Measurements from ENCODE around the gene EXOC4. TPM values are rescaled to one million over a fixed set of nuclear protein-coding genes. Genes with fewer than 3 reads are reported as not detected.

EXOC4 gene
- total RNA-seq, 1 experiment from 2014 or later, result 75.8 TPM

DNA sequence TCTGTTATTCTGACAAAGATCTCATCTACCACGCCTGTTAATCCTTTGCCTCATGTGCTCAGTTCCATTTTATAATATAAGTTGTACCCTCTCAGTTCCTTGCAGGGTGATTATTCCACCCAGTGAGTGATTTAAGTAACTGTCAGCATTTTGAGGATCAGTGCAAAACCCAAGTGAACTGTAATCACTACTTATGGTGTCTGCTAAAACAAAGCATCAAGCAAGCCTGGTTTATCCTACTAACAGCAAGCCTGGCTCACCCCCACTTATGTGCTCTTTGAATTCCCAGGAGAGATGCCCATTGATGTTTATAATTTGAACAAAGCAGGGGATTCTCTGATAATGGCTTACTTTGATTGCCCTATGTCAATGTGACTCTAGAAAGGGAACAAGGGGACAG lies 687.5 kb downstream of the EXOC4 start:
- Histone ChIP-seq H2BK5ac (ENCODE audit: insufficient read length, low read length) (no peak overlapping the region), H3K79me1 (ENCODE audit: insufficient read depth, low read depth, low read length, poor library complexity, severe bottlenecking) (no peaks in the 10 kb centered on the region), H3K79me2 (ENCODE audit: insufficient read depth, low read length) (no peaks in the 10 kb centered on the region), H3K9ac (ENCODE audit: extremely low read depth, insufficient read length, low read length) (no peak overlapping the region), H3K9me3 (ENCODE audit: control insufficient read depth, low read depth, low read length) (no peaks in the 10 kb centered on the region), H4K8ac (replicated peaks; ENCODE audit: insufficient read length, low read depth, low read length) (no peak overlapping the region), H3K27ac (ENCODE audit: insufficient read length, low read depth, low read length) (no peak overlapping the region), H4K91ac (ENCODE audit: insufficient read length, low read depth, low read length) (no peak overlapping the region), H4K5ac (ENCODE audit: insufficient read length, low read depth, low read length) (no peak overlapping the region), H3T11ph (ENCODE audit: low read length) (no peak overlapping the region), H2BK20ac (ENCODE audit: low read depth, low read length, poor library complexity, severe bottlenecking) (no peak overlapping the region), H3K4me2 (ENCODE audit: insufficient read depth, insufficient read length, low read length) (no peak overlapping the region), H3K23ac (ENCODE audit: insufficient read length, low read depth, low read length) (no peak overlapping the region), H3K23me2 (ENCODE audit: insufficient read length, low read depth, low read length, poor library complexity, severe bottlenecking) (no peaks in the 10 kb centered on the region), H3K27me3 (ENCODE audit: insufficient read depth, low read length) (no peaks in the 10 kb centered on the region), H3K4me1 (ENCODE audit: insufficient read depth, low read length) (no peaks in the 10 kb centered on the region), H2BK15ac (ENCODE audit: low read depth, low read length) (no peak overlapping the region), H4K20me1 (ENCODE audit: control insufficient read depth, insufficient read depth, insufficient read length) (no peaks in the 10 kb centered on the region), H2BK120ac (ENCODE audit: low read depth, low read length, poor library complexity, severe bottlenecking) (no peak overlapping the region), H3K56ac (ENCODE audit: insufficient read length, low read depth, low read length) (no peak overlapping the region), H2AFZ (ENCODE audit: low read length) (no peak overlapping the region), H2BK12ac (ENCODE audit: insufficient read length, low read depth, low read length) (no peak overlapping the region), H3K4ac (ENCODE audit: low read depth, low read length) (no peak overlapping the region), H2AK5ac (ENCODE audit: insufficient read length, low read length) (no peak overlapping the region), H3K14ac (ENCODE audit: insufficient read depth, low read length) (no peak overlapping the region), H3K18ac (ENCODE audit: insufficient read length, low read depth, low read length) (no peak overlapping the region)
- H3K36me3 Mint-ChIP-seq (ENCODE audit: insufficient read depth in 1 of 3, low read depth in 3 of 3), result peaks cover 0 to 11% (median 0%) of the 10 kb centered on the region in 3 experiments; a peak in 2 of 7 replicates
- peak overlapping the region in 1 of 3 experiments; percentile 53; a peak in 1 of 7 replicates for H3K27ac Mint-ChIP-seq
- H3K9me3 Mint-ChIP-seq, result no peaks in the 10 kb centered on the region
- TF ChIP-seq, protein P1, sequence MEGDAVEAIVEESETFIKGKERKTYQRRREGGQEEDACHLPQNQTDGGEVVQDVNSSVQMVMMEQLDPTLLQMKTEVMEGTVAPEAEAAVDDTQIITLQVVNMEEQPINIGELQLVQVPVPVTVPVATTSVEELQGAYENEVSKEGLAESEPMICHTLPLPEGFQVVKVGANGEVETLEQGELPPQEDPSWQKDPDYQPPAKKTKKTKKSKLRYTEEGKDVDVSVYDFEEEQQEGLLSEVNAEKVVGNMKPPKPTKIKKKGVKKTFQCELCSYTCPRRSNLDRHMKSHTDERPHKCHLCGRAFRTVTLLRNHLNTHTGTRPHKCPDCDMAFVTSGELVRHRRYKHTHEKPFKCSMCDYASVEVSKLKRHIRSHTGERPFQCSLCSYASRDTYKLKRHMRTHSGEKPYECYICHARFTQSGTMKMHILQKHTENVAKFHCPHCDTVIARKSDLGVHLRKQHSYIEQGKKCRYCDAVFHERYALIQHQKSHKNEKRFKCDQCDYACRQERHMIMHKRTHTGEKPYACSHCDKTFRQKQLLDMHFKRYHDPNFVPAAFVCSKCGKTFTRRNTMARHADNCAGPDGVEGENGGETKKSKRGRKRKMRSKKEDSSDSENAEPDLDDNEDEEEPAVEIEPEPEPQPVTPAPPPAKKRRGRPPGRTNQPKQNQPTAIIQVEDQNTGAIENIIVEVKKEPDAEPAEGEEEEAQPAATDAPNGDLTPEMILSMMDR (conservative IDR thresholded peaks at IDR 0.05), result no peak
- no peak overlapping the region for H3K4me3 Mint-ChIP-seq
- no peak for DNase-seq
- peaks cover 19 to 23% of the 10 kb centered on the region in 2 experiments for H3K4me1 Mint-ChIP-seq
- no CpG with 5 or more reads among the region's 1 CpG for whole genome bisulfite sequencing (ENCODE audit: extremely low coverage, insufficient read length, low lambda C conversion rate)
- H3K27me3 Mint-ChIP-seq (ENCODE audit: low read depth), result no peaks in the 10 kb centered on the region
